ENCODE results near the gene ODR4.
"Not testable (repeated sequence)": the region's sequence is repeated elsewhere in the genome, so short reads cannot be mapped to it uniquely, and the experiment has no call there.

ODR4 gene

GRCh38 chr1:186424539-186424938 lies 48.9 kb downstream of the ODR4 start:
- DNase-seq: no peak

GRCh38 chr1:186426118-186426517 lies 50.5 kb downstream of the ODR4 start:
- DNase-seq: no peak

- no peak for DNase-seq
Measured at GRCh38 chr1:186429017-186429416, 53.4 kb downstream of the ODR4 start.

- DNase-seq: no peak
Measured at GRCh38 chr1:186435336-186435735, 59.7 kb downstream of the ODR4 start.

GRCh38 chr1:186438567-186438966 lies 62.9 kb downstream of the ODR4 start:
- no peak for DNase-seq

GRCh38 chr1:186440584-186440983 lies 64.9 kb downstream of the ODR4 start:
- no peak for DNase-seq

GRCh38 chr1:186442651-186443375 lies 67.2 kb downstream of the ODR4 start:
- DNase-seq: no peak

- no peak for DNase-seq
Measured at GRCh38 chr1:186443638-186444037, 68.0 kb downstream of the ODR4 start.

GRCh38 chr1:186446152-186446551 lies 70.5 kb downstream of the ODR4 start:
- no peak for DNase-seq

- no peak for DNase-seq
Measured at GRCh38 chr1:186454981-186455380, 79.3 kb downstream of the ODR4 start.

GRCh38 chr1:186456729-186457255 lies 81.2 kb downstream of the ODR4 start:
- no peak for DNase-seq

GRCh38 chr1:186459161-186459560 lies 83.5 kb downstream of the ODR4 start:
- DNase-seq: not testable (repeated sequence)

- DNase-seq: no peak
Measured at GRCh38 chr1:186461014-186461413, 85.4 kb downstream of the ODR4 start, which contains the start of gene PDC. TSS of gene PDC (minus strand) at chr1:186461114. CDS start at chr1:186449459, 11,655 bp downstream.

GRCh38 chr1:186463511-186463910 lies 87.9 kb downstream of the ODR4 start:
- no peak for DNase-seq

- no peak for DNase-seq
Measured at GRCh38 chr1:186463926-186464325, 88.3 kb downstream of the ODR4 start.

GRCh38 chr1:186465491-186465890 lies 89.9 kb downstream of the ODR4 start:
- not testable (repeated sequence) for DNase-seq

GRCh38 chr1:186465946-186466345 lies 90.3 kb downstream of the ODR4 start:
- no peak for DNase-seq

Data from CD4-positive, alpha-beta T cell treated with Interleukin-21 for 1 hour (primary cell).